GOT3 (cell line): ENCODE measurements around the gene TEX19.
"Not testable (repeated sequence)": the region's sequence is repeated elsewhere in the genome, so short reads cannot be mapped to it uniquely, and the experiment has no call there.

Experiments used
- DNase-seq: peaks from one replicate; lab custom pipeline; 2025; ENCODE audit warnings: mixed read lengths; lab: John Stamatoyannopoulos, UW

TEX19 gene

GRCh38 chr17:82410014-82410716, 51.1 kb downstream of the TEX19 start:
- DNase-seq, result no peak

GRCh38 chr17:82411396-82412053, 52.5 kb downstream of the TEX19 start:
- no peak for DNase-seq

GRCh38 chr17:82412081-82412480, 53.0 kb downstream of the TEX19 start:
- not testable (repeated sequence) for DNase-seq

GRCh38 chr17:82412535-82413520, 53.8 kb downstream of the TEX19 start:
- DNase-seq, result no peak
